ENCODE measurements around the gene AK4.
A peak's percentile ranks its signal among the peaks of the same experiment; 100 is the strongest.

AK4 gene

GRCh38 chr1:65253800-65254319 lies 105.9 kb downstream of the AK4 start:
- no peak for DNase-seq

- peak; percentile 61 for DNase-seq
Observed at GRCh38 chr1:65254320-65255034, 106.5 kb downstream of the AK4 start.

GRCh38 chr1:65255035-65255655 lies 107.1 kb downstream of the AK4 start:
- no peak for DNase-seq

DNA sequence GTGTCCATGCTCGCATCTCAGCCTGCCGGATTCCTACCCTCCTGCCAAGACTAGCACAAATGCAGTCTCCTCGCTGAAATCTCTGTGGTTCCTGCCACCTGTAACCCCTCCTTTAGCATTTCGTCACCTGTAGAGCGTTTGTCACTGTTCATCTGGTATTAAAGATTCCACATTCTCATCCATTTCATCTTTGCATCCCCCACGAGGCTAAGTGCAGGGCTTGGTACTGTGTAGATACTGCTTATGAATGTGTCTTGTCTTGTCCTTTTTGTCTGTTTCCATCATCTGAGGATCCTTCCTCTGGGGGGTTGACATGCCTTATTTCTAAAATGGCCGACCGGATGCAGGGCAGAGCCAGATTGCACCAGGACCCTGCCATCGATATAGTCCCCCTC lies 107.7 kb downstream of the AK4 start:
- DNase-seq, result no peak

DNA sequence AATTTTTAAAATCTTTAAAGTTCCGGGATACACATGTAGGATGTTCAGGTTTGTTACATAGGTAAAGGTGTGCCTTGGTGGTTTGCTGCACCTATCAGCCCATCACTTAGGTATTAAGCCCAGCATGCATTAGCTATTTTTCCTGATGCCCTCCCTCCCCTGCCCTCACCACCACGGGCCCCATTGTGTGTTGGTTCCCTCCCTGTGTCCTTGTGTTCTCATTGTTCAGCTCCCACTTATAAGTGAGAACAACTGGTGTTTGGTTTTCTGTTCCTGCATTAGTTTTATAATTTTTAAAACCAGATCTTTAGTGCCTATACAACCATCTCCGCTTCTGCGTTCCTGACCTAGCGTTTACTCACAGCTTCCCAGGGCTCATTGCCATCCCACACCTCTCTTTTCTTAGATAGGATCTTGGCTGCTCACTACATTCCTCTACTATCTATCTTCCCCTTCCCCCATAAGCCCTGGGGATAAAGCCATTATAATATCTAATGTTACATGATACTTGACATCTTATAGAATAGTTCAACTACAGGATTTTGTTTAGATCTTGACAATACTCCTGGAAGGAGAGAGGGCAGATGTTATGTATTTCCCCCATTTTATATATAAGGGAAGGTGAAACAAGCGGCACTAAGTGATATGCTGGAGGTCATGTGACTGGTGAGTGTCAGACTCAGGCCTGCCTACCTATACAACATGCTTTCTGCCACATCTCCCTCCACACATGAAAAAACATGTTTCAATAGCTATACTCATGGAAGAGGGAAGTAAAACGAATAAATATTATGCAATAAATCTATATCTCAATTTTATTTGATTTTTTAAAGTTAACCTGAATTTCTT lies 109.1 kb downstream of the AK4 start:
- DNase-seq, result no peak

- DNase-seq, result no peak
Observed at GRCh38 chr1:65258106-65258505, 110.1 kb downstream of the AK4 start.

GRCh38 chr1:65259816-65260215 lies 111.8 kb downstream of the AK4 start:
- DNase-seq, result no peak

- DNase-seq, result peak; percentile 82
Observed at GRCh38 chr1:65260851-65261473, 113.0 kb downstream of the AK4 start.

DNA sequence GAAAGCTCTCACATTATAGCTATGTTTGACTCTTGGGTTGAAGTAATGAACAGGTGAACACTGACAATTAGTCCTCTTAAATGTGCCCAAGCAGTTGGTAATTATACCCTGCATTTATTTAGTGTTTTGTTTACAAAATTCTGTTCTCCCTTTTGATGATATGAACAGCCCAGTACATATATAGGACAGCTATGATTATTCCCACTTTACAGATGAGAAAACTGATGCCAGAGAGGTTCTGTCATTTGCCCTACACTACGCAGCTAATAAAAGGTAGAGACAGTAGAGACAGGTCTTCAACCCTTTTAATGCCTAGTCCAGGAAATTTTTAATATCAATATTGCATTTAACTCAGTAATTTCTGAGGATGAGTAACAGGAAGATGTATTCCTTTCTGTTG lies 115.3 kb downstream of the AK4 start:
- no peak for DNase-seq

DNA sequence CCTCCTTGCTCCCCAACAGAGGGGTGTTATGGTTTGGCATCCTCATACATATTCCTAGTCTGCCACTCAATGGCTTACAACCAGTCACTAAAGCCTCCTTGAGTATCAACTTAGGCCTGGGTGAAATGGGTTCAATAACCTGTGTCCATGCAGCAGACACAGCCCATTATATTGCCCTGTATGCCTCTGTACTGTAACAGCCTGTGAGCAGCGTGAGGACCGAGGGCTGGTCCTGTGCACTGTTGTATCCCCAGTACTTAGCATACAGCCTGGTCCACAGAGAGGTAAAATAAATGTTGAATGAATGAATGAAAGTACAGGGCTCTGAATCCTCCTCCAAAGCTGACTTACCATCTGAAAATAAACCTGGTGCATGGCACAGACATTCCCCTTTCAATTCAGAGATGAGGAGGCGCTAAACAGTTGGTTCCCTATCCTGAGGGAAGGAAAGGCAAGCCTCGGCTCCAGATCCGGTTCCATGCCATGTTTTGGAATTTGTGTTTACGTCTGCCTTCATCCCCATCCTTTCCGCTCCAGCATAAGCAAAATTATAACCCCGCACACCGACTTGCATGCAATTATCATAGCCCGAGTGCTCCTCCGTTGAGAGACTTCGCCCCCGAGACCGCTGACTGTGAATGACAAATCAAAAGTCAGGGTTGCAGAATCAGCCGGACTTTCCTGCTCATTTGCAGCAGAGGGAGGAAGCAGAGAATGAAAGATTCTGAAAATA lies 116.4 kb downstream of the AK4 start:
- DNase-seq, result peak; percentile 72

DNA sequence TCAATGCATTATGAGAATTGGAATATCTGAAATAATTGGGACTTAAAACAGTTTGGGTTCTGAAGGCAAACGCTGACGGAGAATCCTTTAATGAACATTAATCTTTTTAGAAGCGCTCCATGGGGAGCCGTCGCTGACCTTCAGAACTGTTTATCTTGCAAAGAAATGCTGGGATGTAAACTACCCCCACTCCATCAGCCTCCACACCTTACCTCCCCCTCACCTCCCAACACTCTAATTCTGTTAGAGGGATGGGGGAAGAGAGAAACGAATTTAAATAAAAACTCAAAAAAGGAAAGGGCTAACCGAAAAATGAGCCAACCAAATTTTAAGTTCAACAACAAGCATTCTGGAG lies 117.3 kb downstream of the AK4 start:
- no peak for DNase-seq

GRCh38 chr1:65265651-65266351 lies 117.8 kb downstream of the AK4 start:
- DNase-seq, result peak; percentile 66

- DNase-seq, result no peak
Observed at GRCh38 chr1:65266476-65266875, 118.5 kb downstream of the AK4 start.

- no peak for DNase-seq
Observed at GRCh38 chr1:65267271-65267670, 119.3 kb downstream of the AK4 start.

- DNase-seq, result no peak
Observed at GRCh38 chr1:65267683-65268082, 119.7 kb downstream of the AK4 start.

DNA sequence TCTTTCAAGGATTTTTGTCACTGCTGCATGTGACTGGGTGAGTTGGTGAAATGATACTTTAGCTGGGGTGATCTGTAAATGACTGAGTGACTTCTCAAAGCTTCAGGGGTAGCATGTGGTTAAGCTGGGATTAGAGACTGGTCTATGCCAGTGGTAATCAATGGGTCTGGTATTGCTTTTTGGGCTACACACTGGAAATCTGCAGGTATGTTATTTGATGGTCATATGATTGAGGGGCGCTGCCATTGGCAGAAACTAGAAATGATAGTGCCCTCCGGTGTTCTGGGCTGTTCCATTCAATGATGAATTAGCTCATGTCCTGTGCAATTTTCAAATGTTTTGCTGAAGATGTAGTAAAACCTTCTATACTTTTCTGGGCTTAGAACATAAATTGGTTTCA lies 121.6 kb downstream of the AK4 start:
- no peak for DNase-seq

- DNase-seq, result no peak
Observed at GRCh38 chr1:65276197-65276939, 128.4 kb downstream of the AK4 start.

- DNase-seq, result no peak
Observed at GRCh38 chr1:65277605-65278347, 129.8 kb downstream of the AK4 start.

GRCh38 chr1:65278376-65279069 lies 130.5 kb downstream of the AK4 start:
- DNase-seq, result peak; percentile 8

Data from fibroblast of skin of right biceps (primary cell).